Measurements from ENCODE around the gene GPC6. TPM values are rescaled to one million over a fixed set of nuclear protein-coding genes. Genes with fewer than 3 reads are reported as not detected.
A peak's percentile ranks its signal among the peaks of the same experiment; 100 is the strongest.
"Not testable (repeated sequence)": the region's sequence is repeated elsewhere in the genome, so short reads cannot be mapped to it uniquely, and the experiment has no call there.

Gene GPC6
- total RNA-seq, 1 experiment from 2014 or later: 63.7 TPM

GRCh38 chr13:94329277-94329676 lies 1102.7 kb downstream of the GPC6 start:
- no peaks in the 10 kb centered on the region for H3K27me3 ChIP-seq (ENCODE audit: control insufficient read depth, insufficient read depth, low read length)
- DNase-seq: no peak
- H3K4me3 ChIP-seq (ENCODE audit: insufficient read depth, low read depth, low read length): no peak overlapping the region
- H3K36me3 ChIP-seq (replicated peaks; ENCODE audit: control insufficient read depth, insufficient read depth, low read length): no peaks in the 10 kb centered on the region

- no peaks in the 10 kb centered on the region for H3K27me3 ChIP-seq (ENCODE audit: control insufficient read depth, insufficient read depth, low read length)
- H3K4me3 ChIP-seq (ENCODE audit: insufficient read depth, low read depth, low read length): no peak overlapping the region
- DNase-seq: no peak
- no peaks in the 10 kb centered on the region for H3K36me3 ChIP-seq (replicated peaks; ENCODE audit: control insufficient read depth, insufficient read depth, low read length)
Measured at GRCh38 chr13:94329754-94330551, 1103.3 kb downstream of the GPC6 start.

- Histone ChIP-seq H3K36me3 (replicated peaks; ENCODE audit: control insufficient read depth, insufficient read depth, low read length) (no peaks in the 10 kb centered on the region), H3K27me3 (ENCODE audit: control insufficient read depth, insufficient read depth, low read length) (no peaks in the 10 kb centered on the region), H3K4me3 (ENCODE audit: insufficient read depth, low read depth, low read length) (no peak overlapping the region)
- no peak for DNase-seq
Measured at GRCh38 chr13:94330552-94331071, 1104.0 kb downstream of the GPC6 start.

- no peak overlapping the region for H3K4me3 ChIP-seq (ENCODE audit: insufficient read depth, low read depth, low read length)
- DNase-seq: no peak
- H3K36me3 ChIP-seq (replicated peaks; ENCODE audit: control insufficient read depth, insufficient read depth, low read length): no peaks in the 10 kb centered on the region
- H3K27me3 ChIP-seq (ENCODE audit: control insufficient read depth, insufficient read depth, low read length): no peaks in the 10 kb centered on the region
Measured at GRCh38 chr13:94331281-94331680, 1104.7 kb downstream of the GPC6 start.

GRCh38 chr13:94332359-94333096 lies 1105.9 kb downstream of the GPC6 start:
- DNase-seq: no peak
- H3K36me3 ChIP-seq (replicated peaks; ENCODE audit: control insufficient read depth, insufficient read depth, low read length): no peaks in the 10 kb centered on the region
- H3K4me3 ChIP-seq (ENCODE audit: insufficient read depth, low read depth, low read length): no peak overlapping the region
- H3K27me3 ChIP-seq (ENCODE audit: control insufficient read depth, insufficient read depth, low read length): no peaks in the 10 kb centered on the region

- Histone ChIP-seq H3K36me3 (replicated peaks; ENCODE audit: control insufficient read depth, insufficient read depth, low read length) (no peaks in the 10 kb centered on the region), H3K27me3 (ENCODE audit: control insufficient read depth, insufficient read depth, low read length) (no peaks in the 10 kb centered on the region), H3K4me3 (ENCODE audit: insufficient read depth, low read depth, low read length) (no peak overlapping the region)
- DNase-seq: no peak
Measured at GRCh38 chr13:94333131-94333820, 1106.7 kb downstream of the GPC6 start.

- H3K27me3 ChIP-seq (ENCODE audit: control insufficient read depth, insufficient read depth, low read length): no peaks in the 10 kb centered on the region
- H3K4me3 ChIP-seq (ENCODE audit: insufficient read depth, low read depth, low read length): no peak overlapping the region
- DNase-seq: no peak
- no peaks in the 10 kb centered on the region for H3K36me3 ChIP-seq (replicated peaks; ENCODE audit: control insufficient read depth, insufficient read depth, low read length)
Measured at GRCh38 chr13:94335761-94336526, 1109.3 kb downstream of the GPC6 start.

- H3K36me3 ChIP-seq (replicated peaks; ENCODE audit: control insufficient read depth, insufficient read depth, low read length): no peaks in the 10 kb centered on the region
- no peak overlapping the region for H3K4me3 ChIP-seq (ENCODE audit: insufficient read depth, low read depth, low read length)
- no peak for DNase-seq
- H3K27me3 ChIP-seq (ENCODE audit: control insufficient read depth, insufficient read depth, low read length): no peaks in the 10 kb centered on the region
Measured at GRCh38 chr13:94339116-94339687, 1112.6 kb downstream of the GPC6 start.

GRCh38 chr13:94342436-94343242 lies 1116.0 kb downstream of the GPC6 start:
- Histone ChIP-seq H3K27me3 (ENCODE audit: control insufficient read depth, insufficient read depth, low read length) (no peaks in the 10 kb centered on the region), H3K36me3 (replicated peaks; ENCODE audit: control insufficient read depth, insufficient read depth, low read length) (no peaks in the 10 kb centered on the region), H3K4me3 (ENCODE audit: insufficient read depth, low read depth, low read length) (no peak overlapping the region)
- DNase-seq: no peak

- Histone ChIP-seq H3K4me3 (ENCODE audit: insufficient read depth, low read depth, low read length) (no peak overlapping the region), H3K27me3 (ENCODE audit: control insufficient read depth, insufficient read depth, low read length) (no peaks in the 10 kb centered on the region), H3K36me3 (replicated peaks; ENCODE audit: control insufficient read depth, insufficient read depth, low read length) (no peaks in the 10 kb centered on the region)
- no peak for DNase-seq
Measured at GRCh38 chr13:94343243-94343585, 1116.6 kb downstream of the GPC6 start.

- not testable (repeated sequence) for H3K36me3 ChIP-seq (replicated peaks; ENCODE audit: control insufficient read depth, insufficient read depth, low read length); DNase-seq; H3K27me3 ChIP-seq (ENCODE audit: control insufficient read depth, insufficient read depth, low read length); H3K4me3 ChIP-seq (ENCODE audit: insufficient read depth, low read depth, low read length)
Measured at GRCh38 chr13:94343687-94344086, 1117.1 kb downstream of the GPC6 start.

GRCh38 chr13:94344126-94344818 lies 1117.7 kb downstream of the GPC6 start:
- no peak overlapping the region for H3K4me3 ChIP-seq (ENCODE audit: insufficient read depth, low read depth, low read length)
- no peaks in the 10 kb centered on the region for H3K27me3 ChIP-seq (ENCODE audit: control insufficient read depth, insufficient read depth, low read length)
- H3K36me3 ChIP-seq (replicated peaks; ENCODE audit: control insufficient read depth, insufficient read depth, low read length): no peaks in the 10 kb centered on the region
- peak; percentile 10 for DNase-seq
